Activated B cell treated with CpG ODN at 0.5 μM for 24 hours (primary cell): Measurements from ENCODE around the gene NFE2L3. TPM values are rescaled to one million over a fixed set of nuclear protein-coding genes. Genes with fewer than 3 reads are reported as not detected.

Source experiments
- ATAC-seq: fragments of 200-7000 bp; cut with Tn5 transposase; one replicate; pipeline ENCODE4 v1.10.0; 2021; ENCODE audit warnings: low read depth, mild to moderate bottlenecking, moderate library complexity
- CTCF ChIA-PET: fragments of 350-600 bp; sonication (Branson Sonifier 250); formaldehyde crosslinking; loops from one replicate; lab custom pipeline; 2021; ENCODE audit warnings: antibody characterized with exemption; lab: Charles Lee
- POLR2A ChIA-PET: fragments of 350-600 bp; sonication (Branson Sonifier 250); formaldehyde crosslinking; loops from one replicate; lab custom pipeline; 2021; ENCODE audit warnings: antibody characterized with exemption; lab: Charles Lee
- DNase-seq: peaks from one replicate; pipeline ENCODE4 v3.0.0; 2022
- H3K27ac Mint-ChIP-seq: one replicate; pipeline ENCODE4 v1.8.0; 2020; ENCODE audit warnings: mixed read lengths
- H3K27me3 Mint-ChIP-seq: one replicate; pipeline ENCODE4 v1.8.0; 2021; ENCODE audit warnings: mixed read lengths
- H3K36me3 Mint-ChIP-seq: one replicate; pipeline ENCODE4 v1.8.0; 2021; ENCODE audit warnings: low read depth, mixed read lengths
- H3K4me1 Mint-ChIP-seq: one replicate; pipeline ENCODE4 v1.8.0; 2021; ENCODE audit warnings: mixed read lengths
- H3K4me3 Mint-ChIP-seq: one replicate; pipeline ENCODE4 v1.8.0; 2020; ENCODE audit warnings: mild to moderate bottlenecking, mixed read lengths
- H3K9me3 Mint-ChIP-seq: one replicate; pipeline ENCODE4 v1.8.0; 2020; ENCODE audit warnings: mixed read lengths
- CTCF ChIP-seq: fragments of 200-600 bp; IDR thresholded peaks from one replicate; pipeline ENCODE4 v1.8.0; 2022; ENCODE audit warnings: antibody characterized with exemption, mild to moderate bottlenecking
- intact Hi-C: fragments of 100-400 bp; cut with micrococcal nuclease; formaldehyde crosslinking; loops from one replicate; pipeline ENCODE4 v1.15.1; 2024
- total RNA-seq: library from RNA; stranded (reverse); gene quantifications from 2 replicates; pipeline ENCODE4 v1.2.3, GENCODE V29; 2022

The NFE2L3 gene
- total RNA-seq, 1 donor from 2014 or later, result 2.7 TPM

GRCh38 chr7:26200444-26201246 lies 48.6 kb downstream of the NFE2L3 start, which contains the start of gene HNRNPA2B1:
Gene HNRNPA2B1 (minus strand): TSS chr7:26200746. CDS start chr7:26200577, 169 bp downstream.
- CTCF ChIA-PET, result interaction anchor here (0.8 to 6.3 kb wide), 10 partner anchors 14 to 306 kb away, joined by 3 to 123 read pairs (median 6); no protein-coding TSS in a partner anchor
- peaks cover 55% of the 10 kb centered on the region for H3K4me1 Mint-ChIP-seq
- TF ChIP-seq CTCF, result no peak
- H3K27ac Mint-ChIP-seq, result peak within 1 kb of the TSS; percentile 100
- POLR2A ChIA-PET, result interaction anchor here (0.6 to 6.5 kb wide), 46 partner anchors 9 to 1965 kb away, joined by 3 to 110 read pairs (median 6); partner anchors contain the start of genes CYCS, NFE2L3 and SNX10
- H3K36me3 Mint-ChIP-seq, result peaks cover 68% of the 10 kb centered on the region
- H3K27me3 Mint-ChIP-seq, result no peaks in the 10 kb centered on the region
- H3K4me3 Mint-ChIP-seq, result peak within 1 kb of the TSS; percentile 99
- peak; percentile 95 for DNase-seq
- peak; percentile 66 for ATAC-seq
- H3K9me3 Mint-ChIP-seq, result no peaks in the 10 kb centered on the region
- intact Hi-C loops, result loop anchor here (1.0 to 5.0 kb wide), 11 partner anchors 44 to 1952 kb away; partner anchors contain the start of genes NFE2L3, SKAP2 and TAX1BP1

GRCh38 chr7:26201247-26202018 lies 49.4 kb downstream of the NFE2L3 start, which contains the start of gene CBX3:
Gene CBX3 (plus strand): TSS chr7:26201745. CDS start chr7:26202999, 1,254 bp downstream.
- ChIA-PET CTCF (interaction anchor here (0.8 to 5.1 kb wide), 8 partner anchors 15 to 308 kb away, joined by 3 to 34 read pairs (median 3); partner anchors contain the start of genes NFE2L3 and SNX10), POLR2A (interaction anchor here (0.6 to 6.5 kb wide), 27 partner anchors 9 to 307 kb away, joined by 3 to 110 read pairs (median 11); partner anchors contain the start of genes NFE2L3 and SNX10)
- Mint-ChIP-seq H3K36me3 (peaks cover 65% of the 10 kb centered on the region), H3K27me3 (no peaks in the 10 kb centered on the region), H3K9me3 (no peaks in the 10 kb centered on the region), H3K27ac (peak within 1 kb of the TSS; percentile 100), H3K4me3 (peak within 1 kb of the TSS; percentile 99), H3K4me1 (peaks cover 51% of the 10 kb centered on the region)
- ATAC-seq, result peak; percentile 45
- intact Hi-C loops, result loop anchor here (1.0 to 5.0 kb wide), 8 partner anchors 9 to 1951 kb away; partner anchors contain the start of genes SNX10 and TAX1BP1
- no peak for TF ChIP-seq CTCF
- peak; percentile 90 for DNase-seq

GRCh38 chr7:26202019-26202990 lies 50.3 kb downstream of the NFE2L3 start:
- Mint-ChIP-seq H3K9me3 (no peaks in the 10 kb centered on the region), H3K36me3 (peaks cover 63% of the 10 kb centered on the region), H3K27ac (peak overlapping the region; percentile 86), H3K4me1 (peaks cover 42% of the 10 kb centered on the region), H3K4me3 (peak overlapping the region; percentile 87), H3K27me3 (no peaks in the 10 kb centered on the region)
- DNase-seq, result no peak
- POLR2A ChIA-PET, result interaction anchor here (0.7 to 6.5 kb wide), 24 partner anchors 10 to 659 kb away, joined by 3 to 110 read pairs (median 11); partner anchors contain the start of genes NFE2L3 and SNX10
- CTCF ChIA-PET, result interaction anchor here (0.7 to 2.0 kb wide), 8 partner anchors 51 to 309 kb away, joined by 3 to 7 read pairs (median 3); partner anchors contain the start of genes NFE2L3 and SNX10
- no peak for ATAC-seq
- TF ChIP-seq CTCF, result no peak
- intact Hi-C loops, result loop anchor here (1.0 to 5.0 kb wide), 3 partner anchors 8 to 465 kb away; partner anchors contain the start of gene SNX10

DNA sequence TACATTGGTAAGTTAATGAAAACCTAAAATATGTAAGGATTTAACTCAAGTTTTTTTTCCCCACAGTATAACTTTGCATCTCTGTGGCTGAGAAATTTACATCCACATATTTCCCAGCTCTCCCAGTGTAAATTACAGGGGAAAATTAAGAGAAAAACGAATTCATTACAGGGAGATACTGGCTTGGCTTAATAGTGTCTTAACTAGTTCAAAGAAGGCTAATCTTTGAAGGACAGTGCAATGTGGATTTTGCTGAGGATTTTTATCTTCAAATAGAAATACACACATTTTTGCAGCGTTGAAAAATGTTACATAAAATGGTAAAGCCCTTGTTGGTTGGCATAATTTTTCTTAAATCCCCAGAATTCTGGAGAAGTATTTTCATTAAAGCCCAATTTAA lies 51.0 kb downstream of the NFE2L3 start:
- H3K4me1 Mint-ChIP-seq, result peaks cover 39% of the 10 kb centered on the region
- H3K4me3 Mint-ChIP-seq, result peak overlapping the region; percentile 87
- H3K36me3 Mint-ChIP-seq, result peaks cover 63% of the 10 kb centered on the region
- POLR2A ChIA-PET, result interaction anchor here (0.7 to 6.5 kb wide), 7 partner anchors 19 to 658 kb away, joined by 3 to 59 read pairs (median 3); no protein-coding TSS in a partner anchor
- DNase-seq (no peak), ATAC-seq (no peak)
- TF ChIP-seq CTCF, result no peak
- H3K9me3 Mint-ChIP-seq, result no peaks in the 10 kb centered on the region
- H3K27ac Mint-ChIP-seq, result peak overlapping the region; percentile 86
- H3K27me3 Mint-ChIP-seq, result no peaks in the 10 kb centered on the region
- intact Hi-C loops, result loop anchor here (5.0 kb wide), 1 partner anchor 464 kb away; no protein-coding TSS in a partner anchor
- CTCF ChIA-PET, result interaction anchor here (0.7 kb wide), 1 partner anchor 113 kb away, joined by 3 read pairs; no protein-coding TSS in a partner anchor
